ENCODE measurements around the gene TPRG1.

- no peak for TF ChIP-seq MAZ (IDR thresholded peaks at IDR 0.05; ENCODE audit: borderline replicate concordance, low read depth, low read length)
- TF ChIP-seq, protein P1, sequence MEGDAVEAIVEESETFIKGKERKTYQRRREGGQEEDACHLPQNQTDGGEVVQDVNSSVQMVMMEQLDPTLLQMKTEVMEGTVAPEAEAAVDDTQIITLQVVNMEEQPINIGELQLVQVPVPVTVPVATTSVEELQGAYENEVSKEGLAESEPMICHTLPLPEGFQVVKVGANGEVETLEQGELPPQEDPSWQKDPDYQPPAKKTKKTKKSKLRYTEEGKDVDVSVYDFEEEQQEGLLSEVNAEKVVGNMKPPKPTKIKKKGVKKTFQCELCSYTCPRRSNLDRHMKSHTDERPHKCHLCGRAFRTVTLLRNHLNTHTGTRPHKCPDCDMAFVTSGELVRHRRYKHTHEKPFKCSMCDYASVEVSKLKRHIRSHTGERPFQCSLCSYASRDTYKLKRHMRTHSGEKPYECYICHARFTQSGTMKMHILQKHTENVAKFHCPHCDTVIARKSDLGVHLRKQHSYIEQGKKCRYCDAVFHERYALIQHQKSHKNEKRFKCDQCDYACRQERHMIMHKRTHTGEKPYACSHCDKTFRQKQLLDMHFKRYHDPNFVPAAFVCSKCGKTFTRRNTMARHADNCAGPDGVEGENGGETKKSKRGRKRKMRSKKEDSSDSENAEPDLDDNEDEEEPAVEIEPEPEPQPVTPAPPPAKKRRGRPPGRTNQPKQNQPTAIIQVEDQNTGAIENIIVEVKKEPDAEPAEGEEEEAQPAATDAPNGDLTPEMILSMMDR (conservative IDR thresholded peaks at IDR 0.05; ENCODE audit: low read depth, low read length), result no peak
- no peak for TF ChIP-seq BHLHE40 (IDR thresholded peaks at IDR 0.05; ENCODE audit: low read depth, low read length)
- TF ChIP-seq POLR2A (IDR thresholded peaks at IDR 0.05; ENCODE audit: low read depth, low read length), result no peak
- peak; percentile 14; the same call in 1 of the 2 replicates for TF ChIP-seq RAD21 (IDR thresholded peaks at IDR 0.05; ENCODE audit: low read length)
- TF ChIP-seq CEBPB (IDR thresholded peaks at IDR 0.05; ENCODE audit: low read depth, low read length), result no peak
Measured at GRCh38 chr3:189144645-189145044, 27.1 kb upstream of the TPRG1 start.
